HepG2 (cell line): ENCODE data around the gene ERC1. TPM values are rescaled to one million over a fixed set of nuclear protein-coding genes. Genes with fewer than 3 reads are reported as not detected.

Experiments
- ATM ChIP-seq: fragments of 450-650 bp; IDR thresholded peaks from 2 replicates; pipeline ENCODE4 v1.7.1; 2017; ENCODE audit warnings: mild to moderate bottlenecking, borderline replicate concordance
- DPF2 ChIP-seq: sonication (generic); formaldehyde crosslinking; IDR thresholded peaks from 2 replicates; pipeline ENCODE4 v1.4.0; 2020; ENCODE audit warnings: mild to moderate bottlenecking, low read depth, missing genetic modification reagents, borderline replicate concordance
- KDM2A ChIP-seq: sonication (generic); formaldehyde crosslinking; IDR thresholded peaks from 2 replicates; pipeline ENCODE4 v1.4.0; 2020; ENCODE audit warnings: low read depth, missing genetic modification reagents, borderline replicate concordance
- MATR3 ChIP-seq: sonication (generic); formaldehyde crosslinking; IDR thresholded peaks from 2 replicates; pipeline ENCODE4 v1.4.0; 2020; ENCODE audit warnings: missing genetic modification reagents
- MIER3 ChIP-seq: IDR thresholded peaks from 2 replicates; pipeline ENCODE4 v1.6.1; 2016; ENCODE audit warnings: missing compliant biosample characterization, borderline replicate concordance
- MTA1 ChIP-seq: sonication (generic); formaldehyde crosslinking; IDR thresholded peaks from 2 replicates; pipeline ENCODE4 v1.4.0; 2020; ENCODE audit warnings: missing genetic modification reagents, mild to moderate bottlenecking, borderline replicate concordance
- MTA3 ChIP-seq: sonication (generic); formaldehyde crosslinking; IDR thresholded peaks from 2 replicates; pipeline ENCODE4 v1.4.0; 2020; ENCODE audit warnings: missing genetic modification reagents
- NFATC3 ChIP-seq: sonication (generic); formaldehyde crosslinking; IDR thresholded peaks from 2 replicates; pipeline ENCODE4 v1.5.1; 2020; ENCODE audit warnings: mild to moderate bottlenecking, missing genetic modification reagents
- NFE2L1 ChIP-seq: sonication (generic); formaldehyde crosslinking; IDR thresholded peaks from 2 replicates; pipeline ENCODE4 v1.4.0; 2020; ENCODE audit warnings: missing genetic modification reagents, mild to moderate bottlenecking, borderline replicate concordance
- NONO ChIP-seq, 2 experiments: fragments of 450-650 bp in 1 of 2; sonication (generic) in 1 of 2; formaldehyde crosslinking in 1 of 2; IDR thresholded peaks in 1 of 2; conservative IDR thresholded peaks in 1 of 2; 2 replicates each; pipeline versions ENCODE4 v1.6.1 to v1.8.0; 2017 to 2022; ENCODE audit warnings: mild to moderate bottlenecking in 1 of 2, missing genetic modification reagents in 1 of 2, moderate library complexity in 1 of 2
- ONECUT2 ChIP-seq: sonication (generic); formaldehyde crosslinking; IDR thresholded peaks from 2 replicates; pipeline ENCODE4 v1.4.0; 2020; ENCODE audit warnings: missing genetic modification reagents
- SYNCRIP ChIP-seq: fragments of 200-400 bp; formaldehyde crosslinking; IDR thresholded peaks from 2 replicates; pipeline ENCODE4 v1.6.1; 2018; ENCODE audit warnings: mild to moderate bottlenecking, low read depth, low read length; ENCODE audit not compliant: insufficient read depth
- TRIM24 ChIP-seq: sonication (generic); formaldehyde crosslinking; IDR thresholded peaks from 2 replicates; pipeline ENCODE4 v1.8.0; 2022; ENCODE audit warnings: mild to moderate bottlenecking, missing genetic modification reagents
- YEATS4 ChIP-seq: sonication (generic); formaldehyde crosslinking; IDR thresholded peaks from 2 replicates; pipeline ENCODE4 v1.4.0; 2020; ENCODE audit warnings: missing genetic modification reagents, borderline replicate concordance
- ZNF232 ChIP-seq: sonication (generic); formaldehyde crosslinking; IDR thresholded peaks from 2 replicates; pipeline ENCODE4 v1.4.0; 2020; ENCODE audit warnings: missing genetic modification reagents, borderline replicate concordance
- ZNF441 ChIP-seq: sonication (generic); formaldehyde crosslinking; IDR thresholded peaks from 2 replicates; pipeline ENCODE4 v1.7.0; 2021; ENCODE audit warnings: missing genetic modification reagents, borderline replicate concordance
- ZNF589 ChIP-seq: sonication (generic); formaldehyde crosslinking; conservative IDR thresholded peaks from 2 replicates; pipeline ENCODE4 v1.8.0; 2022; ENCODE audit warnings: mild to moderate bottlenecking, moderate library complexity, missing genetic modification reagents
- polyA plus RNA-seq, 8 experiments: library from polyadenylated mRNA; depleted of rRNA in 3 of 8; stranded (reverse) in 7 of 8; unstranded in 1 of 8; fragments of >200 nt; fragmentation: Illumina TruSeq in 4 of 8; extraction: Trizol in 4 of 8; gene quantifications; 2 replicates each; pipeline versions ENCODE4 v1.2.1 to v1.2.3, GENCODE V29; 2011 to 2016; ENCODE audit warnings: low read depth in 4 of 8, missing spikeins in 1 of 8, mixed read lengths in 1 of 8; ENCODE audit not compliant: insufficient read depth in 1 of 8
- total RNA-seq, 5 experiments: library from RNA; depleted of rRNA; stranded (reverse); fragments of >200 nt; fragmentation: Illumina TruSeq; extraction: Trizol; gene quantifications; 2 replicates each; pipeline ENCODE4 v1.2.3, GENCODE V29; 2016; ENCODE audit warnings: low read depth in 1 of 5
- TF ChIP-seq, protein P1 (sequence below): sonication (generic); formaldehyde crosslinking; IDR thresholded peaks from 2 replicates; pipeline ENCODE4 v1.4.0; 2020; ENCODE audit warnings: missing genetic modification reagents
- TF ChIP-seq, protein P2 (sequence below): sonication (generic); formaldehyde crosslinking; IDR thresholded peaks from 2 replicates; pipeline ENCODE4 v1.8.0; 2022; ENCODE audit warnings: mild to moderate bottlenecking, missing genetic modification reagents, borderline replicate concordance
- TF ChIP-seq, protein P3 (sequence below): sonication (generic); formaldehyde crosslinking; IDR thresholded peaks from 2 replicates; pipeline ENCODE4 v1.8.0; 2022; ENCODE audit warnings: missing genetic modification reagents, mild to moderate bottlenecking, moderate library complexity, borderline replicate concordance
- TF ChIP-seq, protein P4 (sequence below): sonication (generic); formaldehyde crosslinking; IDR thresholded peaks from 2 replicates; pipeline ENCODE4 v1.5.0; 2020; ENCODE audit warnings: missing genetic modification reagents, mild to moderate bottlenecking, borderline replicate concordance
- TF ChIP-seq, protein P5 (sequence below): sonication (generic); formaldehyde crosslinking; IDR thresholded peaks from 2 replicates; pipeline ENCODE4 v1.5.1; 2020; ENCODE audit warnings: missing genetic modification reagents, mild to moderate bottlenecking, borderline replicate concordance

ERC1 gene
- total and polyA plus RNA-seq, 2 of the 13 experiments (the other 11 are each of a cell fraction or from before 2014, with no cell fraction given), result 6.1 to 12.4 TPM

DNA sequence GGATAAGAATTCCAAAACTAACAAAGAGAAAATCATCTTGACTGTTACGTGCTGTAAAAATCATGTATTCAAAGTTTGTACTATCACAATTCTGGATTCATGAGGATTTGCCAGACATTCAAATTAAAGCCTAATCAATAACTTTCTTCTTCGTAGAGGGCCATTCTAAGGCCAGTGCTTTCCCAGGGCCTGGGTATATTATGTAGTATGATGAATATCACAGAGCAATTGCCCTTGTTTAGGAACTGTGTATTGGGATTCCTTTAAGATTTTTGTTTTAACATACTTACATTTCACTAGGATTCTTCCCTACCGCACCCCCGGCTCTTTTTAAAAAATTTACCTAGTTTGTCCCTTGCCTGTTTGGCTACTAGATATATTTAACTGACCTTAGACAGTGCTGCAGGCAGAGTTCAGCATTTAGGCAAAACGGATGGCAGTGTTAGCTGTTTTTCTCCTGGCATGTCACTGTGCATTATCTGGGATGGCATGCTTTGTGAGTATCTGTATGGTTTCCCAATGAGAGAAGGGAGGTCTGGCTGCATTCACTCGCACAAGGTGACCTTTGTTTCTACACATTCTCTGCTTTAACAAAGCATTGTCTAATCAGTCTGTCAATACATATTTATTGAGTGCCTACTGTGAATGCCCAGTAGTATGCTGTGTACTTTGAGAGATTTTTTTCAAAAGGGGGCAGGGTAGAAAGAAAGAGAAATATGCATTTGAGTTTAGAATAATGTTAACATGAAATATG is 63.3 kb downstream of the ERC1 start (continued):
- TF ChIP-seq ATM, result no peak
- no peak for TF ChIP-seq NFATC3 (CRISPR knock-in tag)
- TF ChIP-seq TRIM24, result no peak
- TF ChIP-seq, protein P1, sequence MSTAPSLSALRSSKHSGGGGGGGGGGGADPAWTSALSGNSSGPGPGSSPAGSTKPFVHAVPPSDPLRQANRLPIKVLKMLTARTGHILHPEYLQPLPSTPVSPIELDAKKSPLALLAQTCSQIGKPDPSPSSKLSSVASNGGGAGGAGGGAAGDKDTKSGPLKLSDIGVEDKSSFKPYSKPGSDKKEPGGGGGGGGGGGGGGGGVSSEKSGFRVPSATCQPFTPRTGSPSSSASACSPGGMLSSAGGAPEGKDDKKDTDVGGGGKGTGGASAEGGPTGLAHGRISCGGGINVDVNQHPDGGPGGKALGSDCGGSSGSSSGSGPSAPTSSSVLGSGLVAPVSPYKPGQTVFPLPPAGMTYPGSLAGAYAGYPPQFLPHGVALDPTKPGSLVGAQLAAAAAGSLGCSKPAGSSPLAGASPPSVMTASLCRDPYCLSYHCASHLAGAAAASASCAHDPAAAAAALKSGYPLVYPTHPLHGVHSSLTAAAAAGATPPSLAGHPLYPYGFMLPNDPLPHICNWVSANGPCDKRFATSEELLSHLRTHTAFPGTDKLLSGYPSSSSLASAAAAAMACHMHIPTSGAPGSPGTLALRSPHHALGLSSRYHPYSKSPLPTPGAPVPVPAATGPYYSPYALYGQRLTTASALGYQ, result no peak
- no peak for TF ChIP-seq ZNF589
- 0 out of 2 replicates have a peak, but pooled peaks have one; percentile 12 for TF ChIP-seq ONECUT2 (CRISPR knock-in tag)
- no peak for TF ChIP-seq MTA3 (CRISPR knock-in tag)
- no peak for TF ChIP-seq NFE2L1 (CRISPR knock-in tag)
- TF ChIP-seq, protein P2, sequence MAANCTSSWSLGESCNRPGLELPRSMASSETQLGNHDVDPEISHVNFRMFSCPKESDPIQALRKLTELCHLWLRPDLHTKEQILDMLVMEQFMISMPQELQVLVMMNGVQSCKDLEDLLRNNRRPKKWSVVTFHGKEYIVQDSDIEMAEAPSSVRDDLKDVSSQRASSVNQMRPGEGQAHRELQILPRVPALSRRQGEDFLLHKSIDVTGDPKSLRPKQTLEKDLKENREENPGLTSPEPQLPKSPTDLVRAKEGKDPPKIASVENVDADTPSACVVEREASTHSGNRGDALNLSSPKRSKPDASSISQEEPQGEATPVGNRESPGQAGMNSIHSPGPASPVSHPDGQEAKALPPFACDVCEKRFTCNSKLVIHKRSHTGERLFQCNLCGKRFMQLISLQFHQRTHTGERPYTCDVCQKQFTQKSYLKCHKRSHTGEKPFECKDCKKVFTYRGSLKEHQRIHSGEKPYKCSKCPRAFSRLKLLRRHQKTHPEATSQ (CRISPR knock-in tag), result no peak
- no peak for TF ChIP-seq SYNCRIP
- TF ChIP-seq, protein P3, sequence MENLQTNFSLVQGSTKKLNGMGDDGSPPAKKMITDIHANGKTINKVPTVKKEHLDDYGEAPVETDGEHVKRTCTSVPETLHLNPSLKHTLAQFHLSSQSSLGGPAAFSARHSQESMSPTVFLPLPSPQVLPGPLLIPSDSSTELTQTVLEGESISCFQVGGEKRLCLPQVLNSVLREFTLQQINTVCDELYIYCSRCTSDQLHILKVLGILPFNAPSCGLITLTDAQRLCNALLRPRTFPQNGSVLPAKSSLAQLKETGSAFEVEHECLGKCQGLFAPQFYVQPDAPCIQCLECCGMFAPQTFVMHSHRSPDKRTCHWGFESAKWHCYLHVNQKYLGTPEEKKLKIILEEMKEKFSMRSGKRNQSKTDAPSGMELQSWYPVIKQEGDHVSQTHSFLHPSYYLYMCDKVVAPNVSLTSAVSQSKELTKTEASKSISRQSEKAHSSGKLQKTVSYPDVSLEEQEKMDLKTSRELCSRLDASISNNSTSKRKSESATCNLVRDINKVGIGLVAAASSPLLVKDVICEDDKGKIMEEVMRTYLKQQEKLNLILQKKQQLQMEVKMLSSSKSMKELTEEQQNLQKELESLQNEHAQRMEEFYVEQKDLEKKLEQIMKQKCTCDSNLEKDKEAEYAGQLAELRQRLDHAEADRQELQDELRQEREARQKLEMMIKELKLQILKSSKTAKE (CRISPR knock-in tag), result no peak
- 0 out of 2 replicates have a peak, but pooled peaks have one; percentile 47 for TF ChIP-seq DPF2 (CRISPR knock-in tag)
- TF ChIP-seq ZNF232, result no peak
- no peak for TF ChIP-seq YEATS4
- no peak for TF ChIP-seq NONO (IDR thresholded peaks at IDR 0.05)
- TF ChIP-seq NONO (CRISPR knock-in tag; conservative IDR thresholded peaks at IDR 0.05), result no peak
- no peak for TF ChIP-seq MIER3
- no peak for TF ChIP-seq MTA1 (CRISPR knock-in tag)
- TF ChIP-seq, protein P4, sequence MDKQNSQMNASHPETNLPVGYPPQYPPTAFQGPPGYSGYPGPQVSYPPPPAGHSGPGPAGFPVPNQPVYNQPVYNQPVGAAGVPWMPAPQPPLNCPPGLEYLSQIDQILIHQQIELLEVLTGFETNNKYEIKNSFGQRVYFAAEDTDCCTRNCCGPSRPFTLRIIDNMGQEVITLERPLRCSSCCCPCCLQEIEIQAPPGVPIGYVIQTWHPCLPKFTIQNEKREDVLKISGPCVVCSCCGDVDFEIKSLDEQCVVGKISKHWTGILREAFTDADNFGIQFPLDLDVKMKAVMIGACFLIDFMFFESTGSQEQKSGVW (CRISPR knock-in tag), result no peak
- no peak for TF ChIP-seq KDM2A (CRISPR knock-in tag)
- TF ChIP-seq MATR3 (CRISPR knock-in tag), result no peak
- TF ChIP-seq, protein P5, sequence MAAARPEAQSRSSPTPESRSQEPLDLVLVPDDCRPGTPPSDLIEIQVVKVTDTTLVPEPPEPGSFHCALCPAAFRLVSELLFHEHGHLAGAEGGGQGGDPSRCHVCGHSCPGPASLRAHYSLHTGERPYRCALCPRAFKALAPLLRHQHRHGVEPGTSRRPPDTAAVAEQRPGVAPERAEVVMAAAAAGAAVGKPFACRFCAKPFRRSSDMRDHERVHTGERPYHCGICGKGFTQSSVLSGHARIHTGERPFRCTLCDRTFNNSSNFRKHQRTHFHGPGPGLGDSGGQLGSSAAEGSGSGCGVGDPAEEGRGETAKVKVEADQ (CRISPR knock-in tag), result no peak
- TF ChIP-seq ZNF441, result no peak
